Type B pancreatic cell (in vitro differentiated cells): ENCODE measurements around the gene FAM193A. TPM values are rescaled to one million over a fixed set of nuclear protein-coding genes. Genes with fewer than 3 reads are reported as not detected.
A peak's percentile ranks its signal among the peaks of the same experiment; 100 is the strongest.

Experiments
- DNase-seq: peaks from one replicate; pipeline ENCODE4 v3.0.0; 2021; ENCODE audit warnings: mixed read lengths; ENCODE audit not compliant: unreplicated experiment; ENCODE audit errors: extremely low spot score
- H3K27ac Mint-ChIP-seq: 2 replicates; pipeline ENCODE4 v1.8.0; 2021; ENCODE audit warnings: mild to moderate bottlenecking, mixed read lengths
- H3K27me3 Mint-ChIP-seq: 2 replicates; pipeline ENCODE4 v1.8.0; 2021; ENCODE audit warnings: mixed read lengths
- H3K36me3 Mint-ChIP-seq: 2 replicates; pipeline ENCODE4 v1.8.0; 2021; ENCODE audit warnings: mixed read lengths
- H3K4me1 Mint-ChIP-seq: one replicate; pipeline ENCODE4 v1.8.0; 2021; ENCODE audit warnings: mixed read lengths; ENCODE audit not compliant: unreplicated experiment
- H3K4me3 Mint-ChIP-seq: 2 replicates; pipeline ENCODE4 v1.8.0; 2021; ENCODE audit warnings: mild to moderate bottlenecking, mixed read lengths
- H3K9me3 Mint-ChIP-seq: 2 replicates; pipeline ENCODE4 v1.8.0; 2021; ENCODE audit warnings: mixed read lengths
- total RNA-seq: library from RNA; stranded (reverse); gene quantifications from 2 replicates; pipeline ENCODE4 v1.2.1, GENCODE V29; 2021; ENCODE audit warnings: low replicate concordance
- TF ChIP-seq, protein P1 (sequence below): fragments of 200-600 bp; sonication (generic); conservative IDR thresholded peaks from 2 replicates; pipeline ENCODE4 v1.5.0; 2021; ENCODE audit warnings: antibody characterized with exemption, mild to moderate bottlenecking

The FAM193A gene
- total RNA-seq, 1 donor from 2014 or later, result 37.1 TPM

DNA sequence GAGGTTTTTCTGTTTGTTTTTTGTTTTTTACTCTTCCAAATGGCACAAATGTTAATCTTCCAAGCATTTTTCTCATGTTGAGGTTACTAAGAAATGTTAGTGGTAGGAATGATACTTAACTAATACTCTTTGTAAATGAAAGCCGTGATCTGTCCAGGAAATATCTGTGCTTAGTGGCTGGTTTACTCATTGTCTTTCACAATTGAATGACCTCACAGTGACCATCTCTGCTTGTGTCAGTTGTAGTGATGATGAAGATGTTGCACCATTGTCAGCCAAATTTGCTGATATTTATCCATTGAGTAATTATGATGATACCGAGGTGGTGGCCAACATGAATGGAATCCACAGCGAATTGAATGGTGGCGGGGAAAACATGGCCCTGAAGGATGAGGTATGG lies 126.2 kb downstream of the FAM193A start:
- H3K27ac Mint-ChIP-seq, result no peak overlapping the region
- no peak overlapping the region for H3K4me3 Mint-ChIP-seq
- no peaks in the 10 kb centered on the region for H3K4me1 Mint-ChIP-seq
- H3K9me3 Mint-ChIP-seq, result no peaks in the 10 kb centered on the region
- no peaks in the 10 kb centered on the region for H3K27me3 Mint-ChIP-seq
- DNase-seq, result no peak
- H3K36me3 Mint-ChIP-seq, result peaks cover 35% of the 10 kb centered on the region
- TF ChIP-seq, protein P1, sequence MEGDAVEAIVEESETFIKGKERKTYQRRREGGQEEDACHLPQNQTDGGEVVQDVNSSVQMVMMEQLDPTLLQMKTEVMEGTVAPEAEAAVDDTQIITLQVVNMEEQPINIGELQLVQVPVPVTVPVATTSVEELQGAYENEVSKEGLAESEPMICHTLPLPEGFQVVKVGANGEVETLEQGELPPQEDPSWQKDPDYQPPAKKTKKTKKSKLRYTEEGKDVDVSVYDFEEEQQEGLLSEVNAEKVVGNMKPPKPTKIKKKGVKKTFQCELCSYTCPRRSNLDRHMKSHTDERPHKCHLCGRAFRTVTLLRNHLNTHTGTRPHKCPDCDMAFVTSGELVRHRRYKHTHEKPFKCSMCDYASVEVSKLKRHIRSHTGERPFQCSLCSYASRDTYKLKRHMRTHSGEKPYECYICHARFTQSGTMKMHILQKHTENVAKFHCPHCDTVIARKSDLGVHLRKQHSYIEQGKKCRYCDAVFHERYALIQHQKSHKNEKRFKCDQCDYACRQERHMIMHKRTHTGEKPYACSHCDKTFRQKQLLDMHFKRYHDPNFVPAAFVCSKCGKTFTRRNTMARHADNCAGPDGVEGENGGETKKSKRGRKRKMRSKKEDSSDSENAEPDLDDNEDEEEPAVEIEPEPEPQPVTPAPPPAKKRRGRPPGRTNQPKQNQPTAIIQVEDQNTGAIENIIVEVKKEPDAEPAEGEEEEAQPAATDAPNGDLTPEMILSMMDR, result no peak

DNA sequence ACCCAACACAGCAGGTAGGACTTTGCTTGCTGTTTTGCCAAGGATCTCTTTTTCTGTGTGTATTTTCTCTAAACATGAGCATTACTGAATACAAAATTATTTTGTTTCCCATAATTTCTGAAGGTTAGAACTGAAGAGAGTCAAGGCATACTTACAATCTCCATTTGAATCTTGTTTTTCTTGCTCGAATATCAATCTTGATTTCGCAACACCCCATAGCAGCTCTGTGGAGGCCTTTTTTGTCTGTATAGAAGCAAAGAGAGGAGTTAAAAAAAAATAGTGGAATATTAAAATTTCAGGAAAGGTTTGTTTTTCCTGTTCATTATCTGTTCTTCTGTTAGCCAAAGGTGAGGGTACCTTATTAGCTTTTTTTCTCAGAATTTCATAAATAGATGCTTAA lies 126.8 kb downstream of the FAM193A start:
- H3K27ac Mint-ChIP-seq, result peak overlapping the region; percentile 33
- TF ChIP-seq, protein P1, result no peak
- H3K4me3 Mint-ChIP-seq, result no peak overlapping the region
- H3K9me3 Mint-ChIP-seq, result no peaks in the 10 kb centered on the region
- no peaks in the 10 kb centered on the region for H3K4me1 Mint-ChIP-seq
- DNase-seq, result no peak
- peaks cover 35% of the 10 kb centered on the region for H3K36me3 Mint-ChIP-seq
- H3K27me3 Mint-ChIP-seq, result no peaks in the 10 kb centered on the region

DNA sequence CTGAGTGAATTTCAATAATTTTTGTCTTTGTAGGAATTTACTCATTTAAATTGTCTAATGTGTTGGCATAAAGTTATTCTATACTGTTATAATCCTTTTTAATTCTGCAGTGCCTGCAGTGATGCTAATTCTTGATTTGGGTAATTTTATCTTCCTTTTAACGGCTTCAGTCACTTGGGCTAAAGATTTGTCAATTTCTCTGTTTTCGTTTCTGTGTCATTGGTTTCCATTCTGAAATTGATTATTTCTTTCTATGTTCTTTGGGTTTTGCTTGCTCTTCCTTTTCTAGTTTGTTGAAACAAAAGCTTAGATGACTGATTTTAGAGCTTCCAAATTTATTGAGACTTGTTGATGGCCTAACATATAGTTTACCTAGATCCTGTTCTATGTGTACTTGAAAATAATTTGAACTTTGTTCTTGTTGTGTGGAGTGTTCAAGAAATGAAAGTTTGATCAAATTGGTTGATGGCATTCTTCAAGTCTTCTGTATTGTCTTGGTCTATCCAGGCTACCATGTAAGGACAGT lies 130.3 kb downstream of the FAM193A start:
- no peak overlapping the region for H3K4me3 Mint-ChIP-seq
- no peak for DNase-seq
- H3K27me3 Mint-ChIP-seq, result no peaks in the 10 kb centered on the region
- H3K36me3 Mint-ChIP-seq, result peaks cover 28% of the 10 kb centered on the region
- H3K27ac Mint-ChIP-seq, result no peak overlapping the region
- no peaks in the 10 kb centered on the region for H3K9me3 Mint-ChIP-seq
- TF ChIP-seq, protein P1, result no peak
- peaks cover 8% of the 10 kb centered on the region for H3K4me1 Mint-ChIP-seq

DNA sequence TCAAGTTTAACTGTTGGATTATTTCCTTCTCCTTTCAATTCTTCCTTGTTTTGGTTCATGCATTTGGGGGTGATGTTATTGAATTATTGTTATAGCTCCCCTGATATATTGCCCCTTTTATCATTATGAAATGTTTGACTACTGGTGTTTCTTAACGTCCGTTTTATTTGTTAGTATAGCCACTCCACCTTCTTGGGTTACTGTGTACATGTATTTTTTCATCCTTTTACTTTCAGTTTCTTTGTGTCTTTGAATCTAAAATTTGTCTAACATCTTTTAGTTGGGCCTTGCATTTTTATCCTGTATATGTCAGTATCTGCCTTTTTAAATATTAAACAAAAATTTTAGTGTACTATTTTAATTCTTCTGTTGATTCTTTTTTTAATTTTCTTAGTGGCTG lies 131.0 kb downstream of the FAM193A start:
- no peak overlapping the region for H3K27ac Mint-ChIP-seq
- H3K27me3 Mint-ChIP-seq, result no peaks in the 10 kb centered on the region
- H3K9me3 Mint-ChIP-seq, result no peaks in the 10 kb centered on the region
- TF ChIP-seq, protein P1, result no peak
- no peak for DNase-seq
- H3K36me3 Mint-ChIP-seq, result peaks cover 33% of the 10 kb centered on the region
- H3K4me1 Mint-ChIP-seq, result peaks cover 8% of the 10 kb centered on the region
- H3K4me3 Mint-ChIP-seq, result no peak overlapping the region

DNA sequence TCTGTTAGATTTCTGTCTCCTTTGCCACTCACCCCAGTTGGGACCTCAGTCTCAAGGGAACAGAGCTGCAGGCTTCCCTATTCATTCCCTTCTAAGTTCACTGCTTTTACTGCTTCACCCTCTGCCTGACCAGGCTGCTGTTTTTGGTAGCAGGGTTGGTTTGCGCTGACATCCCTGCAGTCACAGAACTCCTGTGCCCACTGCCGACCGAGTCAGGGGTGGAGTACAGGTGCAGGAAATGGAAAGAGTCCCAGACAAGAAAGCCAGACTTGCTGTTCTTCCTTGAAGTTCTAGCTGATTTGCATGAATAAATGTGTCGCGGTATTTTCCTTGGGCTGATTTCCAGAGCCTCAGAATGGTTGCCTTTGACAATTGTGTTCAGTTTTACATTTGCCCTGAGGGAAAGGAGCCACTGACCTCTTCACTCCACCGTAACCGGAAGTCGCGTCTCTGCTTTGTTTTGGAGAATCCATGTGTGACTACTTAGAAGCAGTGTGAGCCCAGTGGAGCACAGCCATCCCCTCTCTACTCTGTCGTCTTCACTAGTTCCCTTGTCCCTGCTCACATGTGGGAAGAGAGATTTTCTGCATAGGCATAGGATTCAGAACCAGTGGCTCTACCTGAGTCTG lies 134.9 kb downstream of the FAM193A start:
- Mint-ChIP-seq H3K4me1 (peaks cover 8% of the 10 kb centered on the region), H3K4me3 (no peak overlapping the region), H3K36me3 (peaks cover 40% of the 10 kb centered on the region), H3K9me3 (no peaks in the 10 kb centered on the region), H3K27me3 (no peaks in the 10 kb centered on the region), H3K27ac (peak overlapping the region; percentile 6)
- TF ChIP-seq, protein P1, result no peak
- DNase-seq, result no peak
